MM.1S (cell line): ENCODE results near the gene SAC3D1.

Experiments
- EZH2 ChIP-seq: fragments of 300-600 bp; sonication (generic); optimal IDR thresholded peaks from 2 replicates; pipeline ENCODE3; 2017; ENCODE audit warnings: low read depth, mild to moderate bottlenecking, antibody characterized with exemption, low read length, mixed read lengths
- EZH2phosphoT487 ChIP-seq: fragments of 300-600 bp; sonication (generic); IDR thresholded peaks from 2 replicates; pipeline ENCODE4 v1.6.1; 2018; ENCODE audit warnings: antibody characterized with exemption, low read length
- TF ChIP-seq, protein P1 (sequence below): fragments of 300-600 bp; sonication (generic); IDR thresholded peaks from 2 replicates; pipeline ENCODE4 v1.5.1; 2016; ENCODE audit warnings: antibody characterized with exemption, low read length, mixed read lengths

DNA sequence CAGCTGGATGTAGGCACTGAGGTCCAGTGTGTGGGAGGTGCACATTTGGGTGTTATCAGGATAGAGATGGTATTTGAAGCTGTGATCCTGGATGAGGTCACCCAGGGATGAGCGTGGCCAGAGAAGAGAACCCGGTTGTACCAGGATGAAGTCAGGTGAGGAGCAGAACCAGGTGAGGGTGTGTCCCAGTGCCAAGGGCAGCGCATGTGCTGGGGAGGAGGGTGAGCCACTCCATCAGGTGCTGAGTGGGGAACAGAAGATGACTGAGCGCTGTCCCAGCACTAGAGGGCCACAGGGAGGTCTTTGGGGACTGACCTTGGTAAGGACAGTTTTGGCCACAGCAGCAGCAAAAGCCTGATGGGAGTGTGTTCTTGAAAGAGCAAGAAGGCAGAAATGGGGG lies 24.3 kb upstream of the SAC3D1 start:
- TF ChIP-seq, protein P1, sequence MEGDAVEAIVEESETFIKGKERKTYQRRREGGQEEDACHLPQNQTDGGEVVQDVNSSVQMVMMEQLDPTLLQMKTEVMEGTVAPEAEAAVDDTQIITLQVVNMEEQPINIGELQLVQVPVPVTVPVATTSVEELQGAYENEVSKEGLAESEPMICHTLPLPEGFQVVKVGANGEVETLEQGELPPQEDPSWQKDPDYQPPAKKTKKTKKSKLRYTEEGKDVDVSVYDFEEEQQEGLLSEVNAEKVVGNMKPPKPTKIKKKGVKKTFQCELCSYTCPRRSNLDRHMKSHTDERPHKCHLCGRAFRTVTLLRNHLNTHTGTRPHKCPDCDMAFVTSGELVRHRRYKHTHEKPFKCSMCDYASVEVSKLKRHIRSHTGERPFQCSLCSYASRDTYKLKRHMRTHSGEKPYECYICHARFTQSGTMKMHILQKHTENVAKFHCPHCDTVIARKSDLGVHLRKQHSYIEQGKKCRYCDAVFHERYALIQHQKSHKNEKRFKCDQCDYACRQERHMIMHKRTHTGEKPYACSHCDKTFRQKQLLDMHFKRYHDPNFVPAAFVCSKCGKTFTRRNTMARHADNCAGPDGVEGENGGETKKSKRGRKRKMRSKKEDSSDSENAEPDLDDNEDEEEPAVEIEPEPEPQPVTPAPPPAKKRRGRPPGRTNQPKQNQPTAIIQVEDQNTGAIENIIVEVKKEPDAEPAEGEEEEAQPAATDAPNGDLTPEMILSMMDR = no peak
- TF ChIP-seq EZH2 (no peak), EZH2phosphoT487 (no peak)
